HG03432 (cell line): ENCODE results near the gene DIAPH2.
"Not testable (repeated sequence)": the region's sequence is repeated elsewhere in the genome, so short reads cannot be mapped to it uniquely, and the experiment has no call there.

Experiments used
- ATAC-seq: cut with Tn5 transposase; IDR thresholded peaks from one replicate; pipeline ENCODE4 v1.9.1; 2021; ENCODE audit warnings: mild to moderate bottlenecking, moderate library complexity; ENCODE audit not compliant: unreplicated experiment

Gene DIAPH2

DNA sequence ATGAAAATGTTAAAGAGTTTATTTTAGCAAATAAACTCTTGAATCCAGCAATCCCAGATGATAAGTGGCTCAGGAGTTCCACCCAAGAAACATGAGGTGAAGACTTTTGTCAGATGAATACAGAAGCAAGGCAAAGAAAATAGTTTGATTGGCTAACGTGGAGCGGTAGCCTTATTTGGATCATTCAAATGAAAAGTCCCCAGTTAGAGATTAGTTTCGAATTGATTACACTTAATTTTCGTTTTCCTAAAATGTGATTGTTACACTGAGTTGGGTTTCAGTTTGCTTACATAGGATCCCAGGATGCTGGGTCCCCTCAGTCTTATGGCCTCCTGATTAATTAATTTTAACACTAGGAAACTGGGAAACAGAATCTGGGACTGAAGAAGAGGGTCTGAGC is 122.7 kb downstream of the DIAPH2 start:
- ATAC-seq, result no peak

DNA sequence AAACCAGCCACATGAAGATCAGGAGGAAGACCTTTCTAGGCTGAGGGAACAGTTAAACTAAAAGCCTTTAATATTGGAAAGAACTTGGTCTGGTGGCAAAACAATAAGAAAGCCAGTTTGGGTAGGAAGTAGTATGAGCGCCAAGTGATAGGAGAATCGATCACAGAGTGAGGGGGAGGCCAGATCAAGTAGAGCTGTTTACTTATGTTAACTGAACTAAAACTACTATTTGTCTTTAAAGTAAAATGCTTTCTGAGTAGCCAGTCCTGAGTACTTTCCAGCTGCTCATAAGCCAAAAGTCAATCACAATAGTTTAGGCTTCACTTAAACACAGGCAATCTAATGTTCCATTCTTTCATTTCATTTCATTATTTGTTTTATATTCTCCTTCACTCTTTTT is 136.3 kb downstream of the DIAPH2 start:
- no peak for ATAC-seq

DNA sequence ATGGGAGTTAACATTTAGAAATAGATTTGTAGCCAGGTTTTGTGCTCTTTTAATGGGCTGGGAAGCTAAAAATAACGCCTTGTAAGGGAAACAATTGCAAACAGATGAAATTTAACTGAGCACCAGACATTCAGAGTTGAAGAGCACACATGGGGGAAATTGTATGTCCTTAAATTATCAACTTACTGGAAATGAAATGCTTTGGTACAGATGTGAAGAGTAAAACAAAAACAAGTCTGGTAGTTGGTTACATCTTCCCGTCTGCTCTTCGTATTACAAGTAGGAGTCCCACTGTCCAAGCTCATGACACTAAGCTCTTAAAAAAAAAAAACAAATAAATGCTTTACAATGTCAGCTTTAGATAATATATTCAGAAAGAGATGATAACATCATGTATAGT is 139.5 kb downstream of the DIAPH2 start:
- no peak for ATAC-seq

DNA sequence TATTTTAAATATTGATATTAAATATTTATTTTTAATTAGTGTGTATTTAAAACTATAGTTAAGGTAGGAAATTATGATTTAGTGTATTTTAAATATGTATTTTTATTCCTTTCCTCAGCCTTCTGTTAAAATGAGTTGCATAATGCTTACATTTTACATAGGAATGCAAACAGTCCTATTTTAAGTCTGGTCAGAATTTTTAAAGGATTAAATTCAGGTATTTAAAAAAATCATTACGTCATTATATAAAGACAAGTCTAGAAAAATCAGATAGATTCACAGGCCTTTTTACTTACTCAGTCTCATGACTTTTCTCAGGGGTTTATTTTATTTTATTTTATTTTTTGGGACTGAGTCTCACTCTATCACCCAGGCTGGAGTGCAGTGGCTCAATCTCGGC is 148.7 kb downstream of the DIAPH2 start:
- ATAC-seq, result no peak

DNA sequence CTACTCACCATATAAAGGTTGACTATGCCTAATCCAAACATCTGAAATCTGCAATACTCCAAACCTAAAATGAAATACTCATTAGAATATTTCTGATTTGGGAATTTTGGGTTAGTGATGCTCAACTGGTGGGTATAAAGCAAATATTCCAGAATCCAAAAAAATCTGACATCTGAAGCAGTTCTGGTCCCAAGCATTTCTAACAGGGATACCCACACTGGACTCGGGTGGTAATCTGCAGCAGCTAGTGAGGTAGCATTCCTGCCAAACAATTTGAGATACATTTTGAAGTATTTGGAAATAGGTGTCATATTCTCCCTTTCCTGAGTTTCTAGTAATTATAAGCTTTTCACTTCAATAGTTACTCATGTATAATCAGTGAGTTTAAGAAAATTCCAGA is 149.5 kb downstream of the DIAPH2 start:
- no peak for ATAC-seq

DNA sequence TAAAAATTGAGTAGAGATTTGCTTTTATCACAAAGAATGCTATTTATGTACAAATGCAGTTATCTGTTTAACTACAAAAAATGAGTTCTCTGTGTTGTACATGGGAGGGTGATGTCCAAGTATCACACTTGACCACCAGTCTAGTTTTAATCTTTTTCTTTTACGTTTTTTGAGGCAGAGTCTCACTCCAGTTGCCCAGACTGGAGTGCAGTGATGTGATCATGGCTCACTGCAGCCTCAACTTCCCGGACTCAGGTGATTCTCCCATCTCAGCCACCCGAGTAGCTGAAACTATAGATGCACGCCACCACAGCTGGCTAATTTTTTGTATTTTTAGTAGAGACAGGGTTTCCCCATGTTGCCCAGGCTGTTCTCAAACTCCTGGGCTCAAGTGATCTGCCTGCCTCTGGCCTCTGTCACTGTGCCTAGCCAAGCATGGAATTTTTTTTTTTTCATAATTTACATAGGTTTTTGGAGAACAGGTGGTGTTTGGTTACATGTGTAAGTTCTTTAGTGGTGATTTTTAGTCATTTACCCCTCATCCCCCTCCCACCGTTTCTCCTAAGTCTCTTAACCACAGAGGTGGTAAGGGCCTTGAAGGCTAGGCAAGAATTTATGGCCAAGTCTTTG is 151.1 kb downstream of the DIAPH2 start:
- peak; percentile 87 for ATAC-seq

DNA sequence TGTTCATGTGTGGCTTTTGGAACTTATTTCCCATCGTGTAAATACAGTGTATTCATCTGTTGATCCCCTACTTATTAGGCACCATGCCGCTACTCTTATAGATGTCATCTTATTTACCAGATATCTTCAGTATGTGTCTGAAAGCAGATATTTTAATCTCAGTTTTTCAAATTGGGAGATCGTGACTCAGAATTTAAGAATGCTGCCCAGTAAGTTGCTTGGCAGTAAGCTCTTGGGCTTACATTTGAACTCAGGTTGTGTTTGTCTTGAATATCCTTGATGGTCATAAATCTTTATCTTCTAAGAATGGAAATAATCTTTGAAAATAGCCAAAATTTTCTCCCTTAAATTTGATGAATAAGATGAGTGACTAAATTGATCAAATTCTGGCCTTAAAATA is 153.2 kb downstream of the DIAPH2 start:
- no peak for ATAC-seq

DNA sequence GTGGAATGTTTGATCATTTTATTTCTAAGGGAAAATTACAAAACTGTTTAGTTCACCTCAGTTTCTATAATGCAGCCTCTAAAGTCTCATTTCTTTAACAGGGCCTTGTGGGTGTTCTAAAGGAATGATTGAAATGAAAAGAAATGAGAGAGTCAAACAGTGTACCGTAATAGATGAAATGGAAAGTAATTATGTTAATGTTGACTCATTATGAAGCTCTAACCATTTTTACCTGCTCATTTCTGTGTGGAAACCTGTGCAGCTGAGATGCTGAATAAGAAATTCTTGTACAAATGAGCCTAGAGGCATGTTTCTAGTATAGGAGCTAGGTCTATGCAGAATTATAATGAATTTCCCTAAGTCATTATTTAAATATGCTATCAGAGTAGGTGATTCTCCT is 153.9 kb downstream of the DIAPH2 start:
- no peak for ATAC-seq

DNA sequence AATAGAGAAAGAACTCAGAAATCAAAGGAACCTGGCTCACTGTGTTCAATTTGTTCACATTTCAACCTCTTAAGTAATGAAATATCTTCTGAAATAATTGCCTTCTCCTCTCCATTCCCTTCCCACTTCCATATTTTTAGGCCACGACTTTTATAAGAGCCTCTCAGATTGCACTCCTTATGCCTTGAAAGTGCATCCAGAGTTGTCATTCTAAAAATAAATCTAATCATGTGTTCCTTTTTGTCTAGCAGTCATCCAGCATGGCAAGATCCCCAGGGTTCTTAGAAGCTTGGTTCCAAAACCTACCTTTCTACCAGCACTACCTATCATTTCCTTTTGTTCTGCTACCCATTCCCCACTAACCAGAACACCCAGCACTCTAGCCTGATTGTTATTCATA is 156.7 kb downstream of the DIAPH2 start:
- no peak for ATAC-seq

DNA sequence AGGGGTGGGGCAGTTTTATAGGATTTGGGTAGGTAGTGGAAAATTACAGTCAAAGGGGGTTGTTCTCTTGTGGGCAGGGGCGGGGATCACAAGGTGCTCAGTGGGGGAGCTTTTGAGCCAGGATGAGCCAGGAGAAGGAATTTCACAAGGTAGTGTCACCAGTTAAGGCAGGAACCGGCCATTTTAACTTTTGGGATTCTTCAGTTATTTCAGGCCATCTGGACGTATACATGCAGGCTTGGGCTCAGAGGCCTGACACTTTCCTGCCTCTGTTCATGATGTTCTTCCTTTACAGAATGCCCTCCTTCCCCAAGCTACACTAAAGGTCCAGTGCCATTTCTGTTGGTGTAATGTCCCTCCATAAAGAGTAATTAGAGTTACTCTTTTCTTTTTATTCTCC is 157.2 kb downstream of the DIAPH2 start:
- not testable (repeated sequence) for ATAC-seq

DNA sequence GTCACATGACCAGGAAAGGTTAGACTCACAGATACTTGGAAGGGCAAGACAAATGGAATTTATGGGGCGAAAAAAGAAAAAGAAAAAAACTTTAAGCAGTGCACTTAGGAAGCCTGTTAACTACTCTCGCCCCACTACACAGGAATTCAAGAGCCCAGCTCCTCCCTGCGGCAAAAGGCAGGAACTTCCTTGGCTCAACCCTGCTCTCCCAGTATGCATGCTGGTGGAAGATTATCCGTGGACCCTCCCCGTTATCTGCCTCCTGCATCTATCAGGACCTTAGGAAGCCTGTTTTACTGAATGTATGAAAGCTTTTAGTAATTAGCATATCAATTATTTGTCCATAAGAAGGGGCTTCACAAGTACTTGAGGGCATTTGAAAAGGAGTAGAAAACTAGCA is 158.9 kb downstream of the DIAPH2 start:
- no peak for ATAC-seq

DNA sequence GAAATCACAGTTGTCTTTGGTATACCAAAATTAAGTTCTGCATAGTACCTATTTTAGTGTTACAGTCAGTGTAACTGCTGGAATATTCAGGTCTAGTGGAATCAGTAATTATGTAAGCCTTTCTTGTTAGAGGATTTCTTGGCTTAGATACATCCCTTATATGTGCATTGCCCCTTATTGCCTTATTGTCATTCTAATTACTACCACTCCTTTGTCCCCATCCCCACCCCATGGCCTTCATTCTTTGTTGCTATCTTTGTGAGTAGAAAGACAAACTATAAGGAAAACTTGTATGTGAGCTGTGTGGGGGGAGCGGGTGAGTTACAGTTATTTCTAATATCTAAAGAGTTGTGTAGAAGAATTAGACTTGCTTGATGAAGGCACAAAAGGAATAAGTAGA is 162.2 kb downstream of the DIAPH2 start:
- ATAC-seq, result no peak

DNA sequence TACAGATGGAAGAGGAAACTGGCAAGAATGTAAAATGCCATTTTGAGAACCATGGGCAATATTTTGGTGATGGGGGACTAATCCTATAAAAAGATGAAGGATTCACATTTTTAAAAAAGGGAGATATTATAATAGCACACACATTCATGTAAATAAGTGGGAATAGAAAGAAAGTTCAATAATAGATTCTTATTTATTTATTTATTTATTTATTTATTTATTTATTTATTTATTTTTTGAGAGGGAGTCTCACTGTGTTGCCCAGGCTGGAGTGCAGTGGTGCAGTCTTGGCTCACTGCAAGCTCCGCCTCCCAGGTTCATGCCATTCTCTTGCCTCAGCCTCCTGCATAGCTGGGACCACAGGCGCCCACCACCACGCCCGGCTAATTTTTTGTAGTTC is 174.8 kb downstream of the DIAPH2 start:
- not testable (repeated sequence) for ATAC-seq

DNA sequence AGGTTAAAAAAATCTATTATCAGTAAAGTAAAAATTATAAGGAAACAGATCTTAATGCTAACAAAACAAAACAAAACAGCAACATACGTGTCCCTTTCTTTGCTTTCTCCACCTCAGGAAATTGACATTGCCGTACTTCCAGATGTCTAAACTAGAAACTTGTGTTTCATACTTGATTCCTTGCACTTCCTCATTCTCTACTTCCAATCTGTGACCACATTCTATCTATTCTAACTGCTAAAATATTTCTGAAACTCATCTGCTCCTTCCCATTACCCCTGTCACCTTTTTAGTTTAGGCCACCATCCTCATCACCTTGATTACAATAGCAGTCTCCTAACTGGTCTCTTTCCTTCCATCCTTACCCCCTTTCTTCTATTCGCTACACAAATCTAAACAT is 176.6 kb downstream of the DIAPH2 start:
- peak; percentile 81 for ATAC-seq

DNA sequence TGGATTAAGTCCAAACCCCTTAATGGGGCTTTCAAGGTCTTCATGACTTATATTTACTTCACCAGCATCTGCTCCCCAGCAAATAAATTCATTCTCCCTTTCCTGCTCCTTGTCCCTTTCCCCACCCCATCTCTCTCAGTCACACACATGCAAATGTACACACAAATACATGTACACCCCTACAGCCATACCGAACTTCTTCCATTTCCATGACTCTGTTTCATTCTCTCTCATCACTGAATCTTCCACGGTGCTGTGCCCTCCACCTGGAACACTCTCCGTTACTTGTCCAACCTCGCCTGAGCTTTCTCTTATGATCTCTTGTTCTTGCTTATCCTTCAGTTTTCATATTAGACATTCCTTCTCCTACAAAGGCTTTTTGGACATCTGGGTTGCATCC is 177.0 kb downstream of the DIAPH2 start:
- ATAC-seq, result peak; percentile 31

DNA sequence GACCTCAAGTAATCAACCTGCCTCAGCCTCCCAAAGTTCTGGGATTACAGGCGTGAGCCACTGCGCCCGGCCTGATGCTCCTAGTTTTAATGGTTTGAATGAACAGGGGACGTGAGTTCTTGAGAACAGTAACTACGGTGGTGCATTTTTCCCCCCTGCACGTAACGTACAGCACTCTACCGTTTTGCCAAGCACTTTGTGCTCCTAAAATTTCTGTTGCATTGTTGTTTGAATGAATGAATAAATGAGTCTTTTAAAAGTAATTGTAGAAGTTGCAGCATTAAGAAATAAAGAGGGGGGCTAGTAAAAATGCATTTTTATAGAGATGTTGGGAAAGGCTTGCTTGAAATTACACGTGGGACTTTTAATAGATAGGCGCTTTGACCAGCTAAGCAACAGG is 199.0 kb downstream of the DIAPH2 start, which contains the start of gene RPA4:
RPA4 (plus strand) TSS at position 301 of the 400 bp plus-strand sequence. CDS start 403 bp downstream, outside the sequence.
- ATAC-seq, result no peak

DNA sequence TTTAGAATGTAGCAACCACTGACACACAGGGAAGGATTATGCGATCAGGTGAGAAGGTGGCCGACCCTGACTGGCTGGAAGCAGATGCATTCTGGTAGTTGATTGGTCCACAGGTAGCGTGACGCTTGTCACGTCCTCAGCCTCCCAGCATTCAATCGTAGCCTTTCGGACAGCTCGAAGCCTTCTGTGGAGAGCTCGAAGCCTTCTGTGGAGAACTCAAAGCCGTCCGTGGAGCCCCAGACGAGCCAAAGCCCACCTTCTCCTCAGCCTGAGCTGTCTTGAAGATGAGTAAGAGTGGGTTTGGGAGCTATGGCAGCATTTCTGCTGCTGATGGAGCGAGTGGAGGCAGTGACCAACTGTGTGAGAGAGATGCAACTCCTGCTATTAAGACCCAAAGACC is 199.4 kb downstream of the DIAPH2 start:
- no peak for ATAC-seq

DNA sequence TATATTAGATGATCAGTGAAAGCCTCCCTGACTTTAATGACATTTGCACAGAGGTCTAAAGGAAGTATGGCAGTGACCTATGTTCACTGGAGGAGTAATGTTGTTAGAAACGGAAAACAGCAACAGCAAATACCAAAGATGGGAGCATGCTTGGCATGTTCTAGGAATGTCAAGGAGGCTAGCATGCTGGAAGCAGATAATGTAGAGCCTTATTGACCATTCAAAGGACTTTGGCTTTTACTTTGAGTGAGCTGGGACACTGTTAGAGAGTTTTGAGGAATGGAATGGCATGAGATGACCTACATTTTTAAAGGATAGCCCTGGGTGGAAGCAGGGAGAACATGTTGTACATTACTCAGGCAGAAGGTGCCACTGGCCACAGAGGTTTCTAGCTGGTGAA is 205.1 kb downstream of the DIAPH2 start:
- ATAC-seq, result no peak

DNA sequence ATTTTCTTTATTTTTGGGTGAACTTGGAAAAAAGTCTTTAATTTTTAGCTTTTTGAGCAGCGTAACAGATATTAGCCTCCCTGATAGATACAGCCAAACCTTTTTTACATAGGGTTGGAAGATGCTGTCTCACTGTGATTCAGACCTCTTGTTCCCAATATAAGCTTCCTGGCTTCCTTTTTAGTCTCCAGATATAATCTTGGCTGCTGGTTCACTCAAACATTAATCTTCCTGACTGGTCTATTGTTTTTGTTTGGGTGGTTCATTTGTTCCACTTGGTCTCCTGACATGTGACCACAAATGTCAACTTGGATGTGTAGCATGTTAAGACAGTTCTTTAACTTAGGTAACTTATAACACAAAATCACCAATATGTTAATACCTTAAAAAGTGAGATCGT is 222.1 kb downstream of the DIAPH2 start:
- no peak for ATAC-seq

DNA sequence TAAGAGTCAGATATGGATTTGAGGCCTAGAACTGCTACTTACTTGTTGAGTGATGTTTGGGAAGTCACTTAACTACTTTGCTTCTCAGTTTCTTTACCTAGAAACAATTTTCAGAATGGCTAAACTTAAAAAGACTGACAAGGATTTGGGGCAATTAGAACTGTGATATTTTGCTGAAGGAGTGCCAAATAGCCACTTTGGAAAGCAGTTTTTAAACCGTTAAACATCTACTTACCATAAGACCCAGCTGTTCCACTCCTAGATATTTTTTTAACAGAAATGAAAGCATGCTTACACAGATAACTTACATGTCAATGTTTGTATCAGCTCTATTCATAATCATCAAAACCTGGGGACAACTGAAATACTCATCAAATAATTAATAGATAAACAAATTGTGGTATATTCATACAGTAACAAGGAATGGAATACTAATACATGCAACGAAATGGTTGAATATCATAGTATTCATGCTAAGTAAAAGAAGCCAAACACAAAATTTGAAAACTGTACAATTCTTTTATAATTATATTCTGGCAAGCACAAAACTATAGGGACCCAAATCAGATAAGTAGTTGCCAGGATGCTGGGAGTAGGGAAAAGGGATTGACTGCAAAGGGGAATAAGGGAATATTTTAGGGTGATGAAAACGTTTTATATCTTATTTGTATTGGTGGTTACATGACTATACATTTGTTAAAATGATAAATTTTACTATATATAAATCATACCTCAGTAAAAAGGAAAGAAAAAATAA is 223.1 kb downstream of the DIAPH2 start:
- ATAC-seq, result no peak

DNA sequence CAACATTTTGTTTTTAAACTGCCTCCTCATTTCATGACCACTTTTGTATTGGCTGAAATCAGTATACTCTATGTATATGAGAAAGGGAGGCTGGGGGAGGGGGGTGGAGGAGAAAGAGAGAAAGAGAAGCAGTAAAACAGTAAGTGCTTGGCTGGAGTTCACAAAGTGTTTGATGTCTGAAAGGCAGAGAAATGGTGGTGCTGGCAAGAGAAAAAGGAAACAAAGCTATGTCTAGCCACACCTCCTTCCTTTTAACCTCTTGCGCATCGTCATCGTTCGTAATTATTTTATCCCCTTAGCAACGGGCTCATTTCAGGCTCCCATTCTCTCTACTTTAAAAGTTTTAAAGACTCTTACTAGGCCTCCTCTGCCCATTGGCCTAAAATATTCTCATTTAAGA is 224.6 kb downstream of the DIAPH2 start:
- no peak for ATAC-seq

DNA sequence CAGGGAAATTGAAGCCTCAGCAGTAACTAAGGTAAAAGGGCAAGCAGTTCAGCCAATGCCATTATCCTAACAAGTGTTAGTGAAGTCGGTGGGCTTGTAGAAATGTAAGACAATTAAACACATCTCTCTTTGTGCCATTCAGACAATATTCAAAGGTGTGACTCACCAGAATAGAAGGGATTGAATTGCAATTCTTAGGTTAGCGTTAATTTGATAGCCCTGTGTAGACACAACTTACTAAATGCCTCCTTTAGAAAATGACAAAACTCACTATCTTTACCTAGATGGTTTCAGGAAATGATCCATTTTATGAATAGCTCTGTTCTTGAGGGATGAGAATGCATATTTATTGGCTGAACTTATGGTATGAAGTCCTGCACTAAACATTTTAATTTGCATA is 234.2 kb downstream of the DIAPH2 start:
- no peak for ATAC-seq

DNA sequence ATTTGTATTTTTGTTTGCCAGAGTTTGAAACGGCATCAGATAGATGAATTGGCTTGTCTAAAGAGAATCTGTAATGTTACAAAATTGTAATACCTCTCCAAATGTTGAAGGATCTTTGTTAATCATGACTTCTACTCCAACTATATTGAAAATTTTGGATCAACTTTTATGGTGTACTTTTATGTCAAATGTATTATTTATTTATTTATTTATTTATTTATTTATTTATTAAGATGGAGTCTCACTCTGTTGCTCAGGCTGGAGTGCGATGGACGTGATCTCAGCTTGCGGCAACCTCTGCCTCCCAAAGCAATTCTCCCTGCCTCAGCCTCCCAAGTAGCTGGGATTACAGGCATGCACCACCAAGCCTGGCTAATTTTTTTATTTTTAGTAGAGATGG is 235.0 kb downstream of the DIAPH2 start:
- ATAC-seq, result no peak
